GM21825 (cell line): ENCODE measurements around the gene TFIP11.

Source experiments
- ATAC-seq: cut with Tn5 transposase; IDR thresholded peaks from one replicate; pipeline ENCODE4 v1.9.1; 2021; ENCODE audit warnings: mild to moderate bottlenecking, moderate library complexity; ENCODE audit not compliant: unreplicated experiment

The TFIP11 gene

GRCh38 chr22:26512149-26512793 is at the start of gene TFIP11:
TFIP11 (minus strand) TSS chr22:26512473; CDS start chr22:26510272, 2,201 bp downstream.
- ATAC-seq, result peak; percentile 82

GRCh38 chr22:26561756-26562417 is 49.6 kb upstream of the TFIP11 start:
- no peak for ATAC-seq

GRCh38 chr22:26559961-26560575 is 47.8 kb upstream of the TFIP11 start:
- ATAC-seq, result no peak

GRCh38 chr22:26558248-26558895 is 46.1 kb upstream of the TFIP11 start:
- no peak for ATAC-seq

- no peak for ATAC-seq
These were observed 44.6 kb upstream of the TFIP11 start for GRCh38 chr22:26556904-26557303.

- ATAC-seq, result no peak
These were observed 43.2 kb upstream of the TFIP11 start for GRCh38 chr22:26555478-26555877.

- ATAC-seq, result no peak
These were observed 42.7 kb upstream of the TFIP11 start for GRCh38 chr22:26554956-26555355.

- ATAC-seq, result no peak
These were observed 40.9 kb upstream of the TFIP11 start for GRCh38 chr22:26553056-26553752.

GRCh38 chr22:26552466-26552865 is 40.2 kb upstream of the TFIP11 start:
- no peak for ATAC-seq

GRCh38 chr22:26551568-26551967 is 39.3 kb upstream of the TFIP11 start:
- no peak for ATAC-seq

- no peak for ATAC-seq
These were observed 38.3 kb upstream of the TFIP11 start for GRCh38 chr22:26550498-26551033.

- no peak for ATAC-seq
These were observed 37.7 kb upstream of the TFIP11 start for GRCh38 chr22:26549902-26550497.

- no peak for ATAC-seq
These were observed 36.7 kb upstream of the TFIP11 start for GRCh38 chr22:26548984-26549383.

- no peak for ATAC-seq
These were observed 36.0 kb upstream of the TFIP11 start for GRCh38 chr22:26548303-26548702.

GRCh38 chr22:26547837-26548236 is 35.6 kb upstream of the TFIP11 start:
- no peak for ATAC-seq

GRCh38 chr22:26547426-26547825 is 35.2 kb upstream of the TFIP11 start:
- no peak for ATAC-seq

GRCh38 chr22:26546282-26546681 is 34.0 kb upstream of the TFIP11 start:
- no peak for ATAC-seq

- no peak for ATAC-seq
These were observed 33.6 kb upstream of the TFIP11 start for GRCh38 chr22:26545827-26546226.

- ATAC-seq, result no peak
These were observed 33.1 kb upstream of the TFIP11 start for GRCh38 chr22:26545385-26545784.

- ATAC-seq, result no peak
These were observed 32.2 kb upstream of the TFIP11 start for GRCh38 chr22:26544489-26544888.
